Measurements from ENCODE around the gene SEM1. TPM values are rescaled to one million over a fixed set of nuclear protein-coding genes. Genes with fewer than 3 reads are reported as not detected.

SEM1 gene
- total and polyA plus RNA-seq, 2 of the 8 experiments (the other 6 are each of a cell fraction or from before 2014, with no cell fraction given) = 20.8 to 75.3 TPM

- Histone ChIP-seq H2BK120ac (replicated peaks; ENCODE audit: low read depth, low read length) (no peak overlapping the region), H3K14ac (ENCODE audit: insufficient read length) (no peak overlapping the region), H3K23ac (ENCODE audit: insufficient read length) (no peak overlapping the region), H3K18ac (ENCODE audit: extremely low read depth, low read length) (no peak overlapping the region), H2BK15ac (ENCODE audit: low read length) (no peak overlapping the region), H2BK12ac (ENCODE audit: low read depth, low read length) (no peak overlapping the region), H3K27me3 (replicated peaks in 1 of 4; ENCODE audit: control insufficient read depth in 3 of 4, extremely low read depth in 1 of 4, insufficient read depth in 3 of 4, low read length in 3 of 4) (no peaks in the 10 kb centered on the region), H3K4ac (replicated peaks; ENCODE audit: insufficient read length, low read depth, low read length) (no peak overlapping the region), H2AK5ac (ENCODE audit: low read depth, low read length) (no peak overlapping the region), H3K4me1 (replicated peaks in 1 of 4; ENCODE audit: control insufficient read depth in 3 of 4, insufficient read depth in 4 of 4, low read length in 3 of 4) (peaks cover 0 to 5% (median 1%) of the 10 kb centered on the region in 4 experiments; a peak in 2 of 7 replicates), H3K79me2 (ENCODE audit: control insufficient read depth in 1 of 2, insufficient read depth in 2 of 2, low read length in 2 of 2) (peaks cover 3 to 58% of the 10 kb centered on the region in 2 experiments), H2AFZ (ENCODE audit: low read length) (no peak overlapping the region), H4K91ac (replicated peaks; ENCODE audit: insufficient read length, low read length) (no peak overlapping the region), H2BK5ac (ENCODE audit: low read depth, low read length) (no peak overlapping the region), H3K56ac (replicated peaks; ENCODE audit: insufficient read length, low read depth, low read length) (no peak overlapping the region), H4K8ac (ENCODE audit: extremely low read depth, insufficient read depth, low read length) (no peak overlapping the region), H3K36me3 (ENCODE audit: control insufficient read depth in 2 of 4, insufficient read depth in 4 of 4, low read length in 3 of 4) (peaks cover 0 to 15% (median 0%) of the 10 kb centered on the region in 4 experiments; a peak in 1 of 8 replicates), H3K4me2 (ENCODE audit: insufficient read depth in 1 of 2, low read depth in 2 of 2, low read length in 2 of 2) (peak overlapping the region; percentile 53 to 61), H3K27ac (ENCODE audit: low read depth, low read length) (no peak overlapping the region), H3K79me1 (ENCODE audit: low read depth, low read length) (no peaks in the 10 kb centered on the region; the same call in 1 of the 2 replicates), H3K9me3 (ENCODE audit: insufficient read depth in 2 of 2, low read depth in 1 of 2, low read length in 1 of 2) (peaks cover 4 to 14% of the 10 kb centered on the region in 2 experiments), H4K5ac (ENCODE audit: insufficient read length, low read depth, low read length) (no peak overlapping the region), H3K23me2 (ENCODE audit: low read depth, low read length) (no peaks in the 10 kb centered on the region), H3K4me3 (ENCODE audit: extremely low read depth in 1 of 4, insufficient read depth in 2 of 4, low read depth in 3 of 4, low read length in 4 of 4) (peak overlapping the region in 3 of 4 experiments; percentile 16 to 87 (median 84); a peak in 4 of 8 replicates), H4K20me1 (replicated peaks in 1 of 2; ENCODE audit: control insufficient read depth in 1 of 2, insufficient read depth in 2 of 2, low read length in 2 of 2) (peaks cover 0 to 2% of the 10 kb centered on the region in 2 experiments), H2BK20ac (ENCODE audit: low read length) (no peak overlapping the region), H3K9ac (replicated peaks in 1 of 4; ENCODE audit: extremely low read depth in 1 of 4, low read depth in 3 of 4, low read length in 3 of 4) (peak overlapping the region in 1 of 4 experiments; percentile 34; a peak in 1 of 7 replicates)
- WGBS, 2 experiments (ENCODE audit: extremely low coverage in 1 of 2, insufficient coverage in 1 of 2, insufficient read length in 1 of 2, insufficient replicate concordance in 2 of 2, low coverage in 1 of 2, low lambda C conversion rate in 2 of 2, missing lambda C conversion rate in 1 of 2) = 93% methylated on average over 4 of the region's 4 CpGs; no CpG with 5 or more reads in 1 of the 2 experiments
- TF ChIP-seq CBX8 (IDR thresholded peaks at IDR 0.05; ENCODE audit: borderline replicate concordance, low read depth, low read length) = no peak
- no peak for TF ChIP-seq EGR1 (IDR thresholded peaks at IDR 0.05; ENCODE audit: borderline replicate concordance, low read depth, low read length)
- FAIRE-seq = no peak
- ChIA-PET CTCF (ENCODE audit: partially characterized antibody) (interaction anchor here (1.1 to 1.6 kb wide), 2 partner anchors 25 to 32 kb away, joined by 3 read pairs; no protein-coding TSS in a partner anchor), POLR2A (ENCODE audit: partially characterized antibody) (no interaction called here)
- no peak for DNase-seq (ENCODE audit: low read depth in 1 of 2, low spot score in 2 of 2)
Observed at GRCh38 chr7:96707901-96708774, 1.5 kb downstream of the SEM1 start.
